Stimulated activated memory B cell treated with anti-CD40 and anti-IgM and Interleukin-4, amounts not matched to agents 10 μg/mL and 1 μg/mL and 100 μg/mL, for 72 hours (primary cell): ENCODE data around the gene GPM6B.

Source experiments
- ATAC-seq: fragments of 150-1000 bp; cut with Tn5 transposase; 2 replicates; pipeline ENCODE4 v1.10.0; 2021
- H3K27ac Mint-ChIP-seq: one replicate; pipeline ENCODE4 v1.8.0; 2022; ENCODE audit warnings: mild to moderate bottlenecking, mixed read lengths
- H3K27me3 Mint-ChIP-seq: one replicate; pipeline ENCODE4 v1.8.0; 2022; ENCODE audit warnings: mixed read lengths
- H3K36me3 Mint-ChIP-seq: one replicate; pipeline ENCODE4 v1.8.0; 2022; ENCODE audit warnings: mixed read lengths
- H3K4me1 Mint-ChIP-seq: one replicate; pipeline ENCODE4 v1.8.0; 2022; ENCODE audit warnings: mixed read lengths
- H3K4me3 Mint-ChIP-seq: one replicate; pipeline ENCODE4 v1.8.0; 2022; ENCODE audit warnings: mild to moderate bottlenecking, moderate library complexity, mixed read lengths
- H3K9me3 Mint-ChIP-seq: one replicate; pipeline ENCODE4 v1.8.0; 2022; ENCODE audit warnings: mixed read lengths

GPM6B gene

DNA sequence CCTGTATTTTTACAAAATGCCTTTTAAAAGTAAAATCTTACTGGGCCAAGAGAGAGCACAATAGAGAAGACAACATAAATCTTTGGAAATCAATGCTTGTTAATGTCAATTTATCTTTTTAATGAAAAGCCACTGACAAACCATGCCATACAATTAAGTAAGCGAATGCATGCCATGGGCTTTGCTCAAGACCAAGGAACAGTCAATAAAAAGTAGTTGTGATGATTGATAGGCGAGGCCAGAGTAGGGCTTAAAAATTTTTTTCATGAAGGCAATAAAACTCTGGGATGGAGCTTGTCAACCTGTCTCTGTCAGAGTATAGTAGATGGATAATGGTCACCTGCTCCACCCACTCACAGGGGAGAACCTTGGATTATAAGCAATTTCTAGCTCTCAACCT lies 17.5 kb upstream of the GPM6B start:
- no peak overlapping the region for H3K4me3 Mint-ChIP-seq
- no peaks in the 10 kb centered on the region for H3K9me3 Mint-ChIP-seq
- H3K27ac Mint-ChIP-seq, result no peak overlapping the region
- no peak for ATAC-seq
- peaks cover 2% of the 10 kb centered on the region for H3K4me1 Mint-ChIP-seq
- H3K27me3 Mint-ChIP-seq, result no peaks in the 10 kb centered on the region
- no peaks in the 10 kb centered on the region for H3K36me3 Mint-ChIP-seq

- Mint-ChIP-seq H3K9me3 (no peaks in the 10 kb centered on the region), H3K4me3 (no peak overlapping the region), H3K27me3 (peaks cover 12% of the 10 kb centered on the region), H3K4me1 (peaks cover 4% of the 10 kb centered on the region), H3K36me3 (no peaks in the 10 kb centered on the region), H3K27ac (peak overlapping the region; percentile 27)
- peak; percentile 76 for ATAC-seq
Measured at GRCh38 chrX:13829983-13830382, 13.1 kb upstream of the GPM6B start.

GRCh38 chrX:13828392-13828791 lies 11.5 kb upstream of the GPM6B start:
- Mint-ChIP-seq H3K36me3 (no peaks in the 10 kb centered on the region), H3K27me3 (peaks cover 23% of the 10 kb centered on the region), H3K4me3 (no peak overlapping the region), H3K9me3 (no peaks in the 10 kb centered on the region), H3K27ac (no peak overlapping the region), H3K4me1 (peaks cover 4% of the 10 kb centered on the region)
- no peak for ATAC-seq

DNA sequence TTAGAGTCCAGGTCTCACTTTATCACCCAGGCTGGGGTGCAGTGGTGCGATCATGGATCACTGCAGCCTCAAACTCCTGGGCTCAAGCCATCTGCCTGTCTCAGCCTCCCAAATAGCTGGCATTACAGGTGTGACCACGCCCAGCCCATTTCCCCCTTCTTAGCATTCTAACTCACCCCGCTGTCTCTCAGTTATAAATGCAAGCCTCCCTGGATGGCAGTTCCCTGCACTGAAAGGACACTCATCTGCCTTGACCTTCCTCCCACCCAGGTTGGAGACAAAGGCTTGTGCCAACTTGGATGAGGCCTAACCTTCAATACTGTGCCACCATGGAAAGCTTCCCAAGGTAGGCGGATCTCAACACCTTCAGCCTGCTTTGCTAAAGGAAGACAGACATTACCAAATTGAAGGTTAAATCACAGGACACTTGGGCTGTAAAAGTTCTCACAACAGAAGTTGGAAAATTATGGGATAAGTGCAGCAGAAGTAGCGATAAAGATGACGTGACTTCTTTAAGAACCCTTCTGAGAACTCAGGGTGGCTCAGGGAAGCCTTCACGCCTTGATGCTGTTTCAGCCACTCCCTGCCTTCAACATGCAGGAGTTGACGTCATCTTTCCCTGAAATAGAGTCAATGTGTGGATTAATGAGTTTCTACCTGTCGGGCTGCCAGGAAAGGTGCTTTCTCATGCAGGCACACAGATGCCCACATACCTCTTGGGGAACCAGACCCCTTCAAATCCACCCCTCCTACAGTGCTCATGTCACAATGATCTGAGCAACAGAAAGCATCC lies 10.6 kb upstream of the GPM6B start:
- H3K4me1 Mint-ChIP-seq, result peaks cover 4% of the 10 kb centered on the region
- no peak overlapping the region for H3K27ac Mint-ChIP-seq
- H3K27me3 Mint-ChIP-seq, result peaks cover 23% of the 10 kb centered on the region
- H3K36me3 Mint-ChIP-seq, result no peaks in the 10 kb centered on the region
- H3K4me3 Mint-ChIP-seq, result no peak overlapping the region
- ATAC-seq, result no peak
- no peaks in the 10 kb centered on the region for H3K9me3 Mint-ChIP-seq

DNA sequence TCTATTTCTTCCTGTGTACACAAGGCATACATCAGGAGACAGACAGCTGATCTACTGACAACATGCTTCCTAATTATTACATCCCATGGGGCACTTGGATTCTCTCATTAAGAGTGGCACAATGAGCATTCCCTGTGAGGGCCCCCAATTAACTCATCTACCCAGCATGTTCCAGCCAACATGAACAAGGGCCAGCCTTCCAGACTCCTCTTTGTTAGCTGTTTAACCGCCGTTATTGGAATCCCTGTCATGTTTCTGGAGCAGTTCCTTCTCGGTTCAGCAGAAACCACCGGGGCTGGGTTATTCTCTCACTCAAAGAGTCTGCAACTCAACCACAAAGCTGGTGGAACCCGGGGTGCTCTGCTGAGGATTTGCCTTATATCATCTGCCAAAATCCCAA lies 9.9 kb upstream of the GPM6B start:
- Mint-ChIP-seq H3K4me1 (peaks cover 4% of the 10 kb centered on the region), H3K4me3 (no peak overlapping the region), H3K27ac (no peak overlapping the region), H3K9me3 (no peaks in the 10 kb centered on the region), H3K36me3 (no peaks in the 10 kb centered on the region), H3K27me3 (peaks cover 23% of the 10 kb centered on the region)
- ATAC-seq, result no peak

DNA sequence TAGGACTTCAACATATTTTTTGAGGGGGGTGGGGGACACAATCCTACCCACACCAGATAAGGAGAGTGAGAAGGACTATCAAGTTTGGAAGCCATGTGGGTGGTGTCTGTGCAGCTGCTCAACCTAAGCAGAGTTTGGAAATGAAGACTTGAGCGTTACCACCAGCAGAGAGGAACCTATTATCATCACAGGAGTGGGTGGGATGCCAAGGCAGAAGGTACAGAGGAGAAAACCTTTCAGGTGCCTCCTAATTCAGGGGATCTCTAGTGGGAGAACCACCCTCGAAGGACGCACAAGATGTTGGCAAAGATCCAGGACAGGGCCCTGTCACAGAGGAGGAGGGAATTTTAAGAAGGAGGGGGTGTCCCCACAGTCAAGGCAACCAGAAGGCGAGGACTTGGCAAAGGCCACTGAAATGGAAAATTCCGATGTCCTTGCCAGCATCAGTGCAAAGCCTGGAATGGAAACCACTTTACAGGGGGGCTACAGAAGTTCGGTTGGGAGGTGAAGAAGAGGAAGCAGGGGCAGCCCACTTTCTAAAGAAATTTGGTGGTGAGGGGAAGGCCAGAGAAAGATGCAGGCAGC lies 8.4 kb upstream of the GPM6B start:
- peaks cover 4% of the 10 kb centered on the region for H3K4me1 Mint-ChIP-seq
- no peak for ATAC-seq
- H3K27ac Mint-ChIP-seq, result no peak overlapping the region
- H3K36me3 Mint-ChIP-seq, result no peaks in the 10 kb centered on the region
- H3K4me3 Mint-ChIP-seq, result no peak overlapping the region
- peaks cover 24% of the 10 kb centered on the region for H3K27me3 Mint-ChIP-seq
- H3K9me3 Mint-ChIP-seq, result no peaks in the 10 kb centered on the region

- peaks cover 30% of the 10 kb centered on the region for H3K27me3 Mint-ChIP-seq
- no peak overlapping the region for H3K27ac Mint-ChIP-seq
- no peak overlapping the region for H3K4me3 Mint-ChIP-seq
- no peak for ATAC-seq
- H3K9me3 Mint-ChIP-seq, result peaks cover 3% of the 10 kb centered on the region
- H3K36me3 Mint-ChIP-seq, result no peaks in the 10 kb centered on the region
- peaks cover 4% of the 10 kb centered on the region for H3K4me1 Mint-ChIP-seq
Measured at GRCh38 chrX:13824746-13825145, 7.9 kb upstream of the GPM6B start.

DNA sequence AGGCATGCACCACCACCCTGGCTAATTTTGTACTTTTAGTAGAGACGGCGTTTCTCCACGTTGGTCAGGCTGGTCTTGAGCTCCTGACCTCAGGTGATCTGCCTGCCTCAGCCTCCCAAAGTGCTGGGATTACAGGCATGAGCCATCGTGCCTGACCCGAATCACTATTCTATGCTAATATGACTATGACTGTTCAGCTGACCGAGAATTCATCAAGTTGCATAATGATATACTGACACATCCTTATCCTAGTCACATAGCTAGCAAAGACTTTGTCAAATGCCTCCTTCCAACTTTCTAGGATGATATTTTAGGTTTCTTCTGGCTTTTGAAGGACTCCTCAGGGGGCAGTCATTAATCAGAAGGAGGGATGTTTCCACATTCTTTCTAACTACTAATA lies 4.8 kb upstream of the GPM6B start:
- H3K27ac Mint-ChIP-seq, result no peak overlapping the region
- H3K4me1 Mint-ChIP-seq, result no peaks in the 10 kb centered on the region
- H3K36me3 Mint-ChIP-seq, result no peaks in the 10 kb centered on the region
- H3K9me3 Mint-ChIP-seq, result peaks cover 3% of the 10 kb centered on the region
- no peak for ATAC-seq
- peaks cover 42% of the 10 kb centered on the region for H3K27me3 Mint-ChIP-seq
- H3K4me3 Mint-ChIP-seq, result no peak overlapping the region

- peaks cover 30% of the 10 kb centered on the region for H3K27me3 Mint-ChIP-seq
- H3K9me3 Mint-ChIP-seq, result peaks cover 3% of the 10 kb centered on the region
- H3K4me3 Mint-ChIP-seq, result no peak overlapping the region
- no peaks in the 10 kb centered on the region for H3K4me1 Mint-ChIP-seq
- no peak for ATAC-seq
- H3K27ac Mint-ChIP-seq, result no peak overlapping the region
- H3K36me3 Mint-ChIP-seq, result no peaks in the 10 kb centered on the region
Measured at GRCh38 chrX:13816176-13816575, 717 bp downstream of the GPM6B start.

- Mint-ChIP-seq H3K27ac (no peak overlapping the region), H3K9me3 (peaks cover 3% of the 10 kb centered on the region), H3K27me3 (peaks cover 30% of the 10 kb centered on the region), H3K36me3 (no peaks in the 10 kb centered on the region), H3K4me1 (no peaks in the 10 kb centered on the region), H3K4me3 (no peak overlapping the region)
- no peak for ATAC-seq
Measured at GRCh38 chrX:13815664-13816063, 1.2 kb downstream of the GPM6B start.

GRCh38 chrX:13808865-13809264 lies 8.0 kb downstream of the GPM6B start:
- H3K9me3 Mint-ChIP-seq, result no peaks in the 10 kb centered on the region
- no peaks in the 10 kb centered on the region for H3K36me3 Mint-ChIP-seq
- H3K4me1 Mint-ChIP-seq, result no peaks in the 10 kb centered on the region
- H3K4me3 Mint-ChIP-seq, result no peak overlapping the region
- ATAC-seq, result no peak
- H3K27me3 Mint-ChIP-seq, result peaks cover 9% of the 10 kb centered on the region
- no peak overlapping the region for H3K27ac Mint-ChIP-seq

DNA sequence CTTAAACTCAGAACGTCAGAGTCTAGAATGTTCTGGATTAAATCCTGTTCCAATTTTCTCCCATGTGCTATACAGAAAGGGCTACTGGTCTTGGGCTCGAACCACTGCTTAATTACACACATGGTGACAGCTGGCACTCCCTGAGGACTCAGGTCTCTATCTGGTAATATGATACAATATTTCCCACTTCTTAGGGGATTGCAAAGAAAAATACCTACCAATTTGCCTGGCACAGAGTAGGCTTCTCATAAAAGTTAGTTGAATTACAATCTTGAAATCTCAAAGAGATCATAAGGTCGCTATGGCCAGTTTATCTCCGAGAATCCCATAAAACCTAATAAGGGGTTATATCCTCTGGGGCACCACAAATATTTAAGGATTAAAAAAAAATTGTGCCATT lies 8.6 kb downstream of the GPM6B start:
- H3K9me3 Mint-ChIP-seq, result no peaks in the 10 kb centered on the region
- ATAC-seq, result no peak
- no peaks in the 10 kb centered on the region for H3K4me1 Mint-ChIP-seq
- no peak overlapping the region for H3K4me3 Mint-ChIP-seq
- peaks cover 9% of the 10 kb centered on the region for H3K27me3 Mint-ChIP-seq
- no peak overlapping the region for H3K27ac Mint-ChIP-seq
- no peaks in the 10 kb centered on the region for H3K36me3 Mint-ChIP-seq

GRCh38 chrX:13805241-13805640 lies 11.7 kb downstream of the GPM6B start:
- no peaks in the 10 kb centered on the region for H3K36me3 Mint-ChIP-seq
- no peaks in the 10 kb centered on the region for H3K9me3 Mint-ChIP-seq
- H3K4me3 Mint-ChIP-seq, result no peak overlapping the region
- H3K27ac Mint-ChIP-seq, result no peak overlapping the region
- peaks cover 9% of the 10 kb centered on the region for H3K27me3 Mint-ChIP-seq
- ATAC-seq, result no peak
- no peaks in the 10 kb centered on the region for H3K4me1 Mint-ChIP-seq

GRCh38 chrX:13803116-13803515 lies 13.8 kb downstream of the GPM6B start:
- Mint-ChIP-seq H3K27me3 (peaks cover 9% of the 10 kb centered on the region), H3K4me1 (no peaks in the 10 kb centered on the region), H3K36me3 (no peaks in the 10 kb centered on the region), H3K4me3 (no peak overlapping the region), H3K9me3 (no peaks in the 10 kb centered on the region), H3K27ac (no peak overlapping the region)
- ATAC-seq, result no peak

DNA sequence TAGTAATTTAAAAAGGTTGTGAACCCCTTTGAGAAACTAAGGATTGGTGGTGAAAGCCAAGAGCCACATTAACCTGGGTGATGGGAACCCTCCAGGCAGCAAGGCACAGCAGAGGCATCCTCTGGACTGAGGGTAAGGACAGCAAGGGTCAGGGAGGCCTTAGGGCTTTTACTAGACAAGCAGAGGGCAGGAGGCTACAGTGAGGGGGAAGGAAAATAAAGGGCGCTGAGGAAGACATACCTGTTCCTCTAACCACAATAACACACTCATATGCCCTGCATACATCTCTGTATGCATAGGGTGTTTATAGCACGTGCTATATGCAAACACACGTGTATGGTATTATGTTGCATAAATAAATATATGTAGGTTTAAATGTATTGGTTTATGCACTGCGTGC lies 18.7 kb downstream of the GPM6B start:
- no peak overlapping the region for H3K4me3 Mint-ChIP-seq
- H3K27me3 Mint-ChIP-seq, result no peaks in the 10 kb centered on the region
- no peak overlapping the region for H3K27ac Mint-ChIP-seq
- no peaks in the 10 kb centered on the region for H3K9me3 Mint-ChIP-seq
- no peaks in the 10 kb centered on the region for H3K36me3 Mint-ChIP-seq
- ATAC-seq, result no peak
- H3K4me1 Mint-ChIP-seq, result no peaks in the 10 kb centered on the region

GRCh38 chrX:13797512-13797911 lies 19.4 kb downstream of the GPM6B start:
- H3K36me3 Mint-ChIP-seq, result no peaks in the 10 kb centered on the region
- no peak overlapping the region for H3K4me3 Mint-ChIP-seq
- H3K27me3 Mint-ChIP-seq, result no peaks in the 10 kb centered on the region

More at GRCh38 chrX:13797512-13797911, 19.4 kb downstream of the GPM6B start:
- Mint-ChIP-seq H3K9me3 (no peaks in the 10 kb centered on the region), H3K27ac (no peak overlapping the region), H3K4me1 (no peaks in the 10 kb centered on the region)
- no peak for ATAC-seq
